B cell (primary cell): ENCODE results near the gene PYM1.

ENCODE experiments used
- CTCF ChIP-seq: fragments of 200-600 bp; IDR thresholded peaks from one replicate; pipeline ENCODE4 v1.8.0; 2022; ENCODE audit warnings: antibody characterized with exemption, mild to moderate bottlenecking
- EZH2 ChIP-seq: IDR thresholded peaks from 2 replicates; pipeline ENCODE4 v1.6.1; 2012; ENCODE audit warnings: borderline replicate concordance, low read depth, mild to moderate bottlenecking, moderate library complexity, low read length; ENCODE audit not compliant: insufficient read depth, poor library complexity, severe bottlenecking

- TF ChIP-seq CTCF (peak; percentile 62), EZH2 (no peak)
Measured at GRCh38 chr12:55930771-55931316, 3.1 kb upstream of the PYM1 start, which contains the start of gene DGKA.
